T1000 (cell line): ENCODE measurements around the gene TMEM273.

Source experiments
- DNase-seq: peaks from one replicate; lab custom pipeline; 2025; ENCODE audit warnings: mixed read lengths; lab: John Stamatoyannopoulos, UW

The TMEM273 gene

GRCh38 chr10:49175587-49176309, 12.4 kb downstream of the TMEM273 start:
- no peak for DNase-seq

- no peak for DNase-seq
These were observed 13.2 kb downstream of the TMEM273 start for GRCh38 chr10:49174926-49175500.

GRCh38 chr10:49174261-49174925, 13.8 kb downstream of the TMEM273 start:
- DNase-seq = no peak

GRCh38 chr10:49173853-49174252, 14.3 kb downstream of the TMEM273 start:
- DNase-seq = no peak

- no peak for DNase-seq
These were observed 14.9 kb downstream of the TMEM273 start for GRCh38 chr10:49173201-49173772.

- DNase-seq = no peak
These were observed 15.4 kb downstream of the TMEM273 start for GRCh38 chr10:49172777-49173132.

- no peak for DNase-seq
These were observed 16.0 kb downstream of the TMEM273 start for GRCh38 chr10:49172061-49172776.

GRCh38 chr10:49171326-49172060, 16.7 kb downstream of the TMEM273 start:
- no peak for DNase-seq

- no peak for DNase-seq
These were observed 17.4 kb downstream of the TMEM273 start for GRCh38 chr10:49170632-49171325.

- DNase-seq = no peak
These were observed 18.4 kb downstream of the TMEM273 start for GRCh38 chr10:49169776-49170175.

GRCh38 chr10:49168831-49169500, 19.2 kb downstream of the TMEM273 start:
- DNase-seq = no peak

- DNase-seq = no peak
These were observed 20.0 kb downstream of the TMEM273 start for GRCh38 chr10:49168171-49168540.

GRCh38 chr10:49167425-49168170, 20.6 kb downstream of the TMEM273 start:
- no peak for DNase-seq

GRCh38 chr10:49166484-49167400, 21.4 kb downstream of the TMEM273 start:
- DNase-seq = no peak

- DNase-seq = no peak
These were observed 22.2 kb downstream of the TMEM273 start for GRCh38 chr10:49165821-49166483.

GRCh38 chr10:49165259-49165658, 22.9 kb downstream of the TMEM273 start:
- DNase-seq = no peak

GRCh38 chr10:49164559-49165188, 23.5 kb downstream of the TMEM273 start:
- DNase-seq = no peak

- no peak for DNase-seq
These were observed 24.4 kb downstream of the TMEM273 start for GRCh38 chr10:49163741-49164140.
